Mesenchymal stem cell (in vitro differentiated cells and primary cell): ENCODE data around the gene RTP5.

Experiments
- DNase-seq: peaks from one replicate; pipeline ENCODE4 v3.0.0-alpha.2; 2013
- H2AFZ ChIP-seq: one replicate; pipeline ENCODE4 v1.6.1; 2013; ENCODE audit warnings: low read depth, mild to moderate bottlenecking, control low read depth, inconsistent platforms, low read length, moderate library complexity
- H2AK5ac ChIP-seq: 2 replicates; pipeline ENCODE4 v1.6.1; 2013; ENCODE audit warnings: low read length, moderate library complexity, mild to moderate bottlenecking, inconsistent platforms; ENCODE audit not compliant: severe bottlenecking
- H2BK120ac ChIP-seq: one replicate; pipeline ENCODE4 v1.6.1; 2013; ENCODE audit warnings: low read depth, mild to moderate bottlenecking, inconsistent platforms, low read length, moderate library complexity
- H2BK12ac ChIP-seq, 2 experiments: one replicate each; pipeline ENCODE4 v1.6.1; 2013; ENCODE audit warnings: inconsistent platforms in 2 of 2, low read length in 2 of 2, mild to moderate bottlenecking in 2 of 2, moderate library complexity in 2 of 2, control low read depth in 1 of 2
- H2BK15ac ChIP-seq: one replicate; pipeline ENCODE4 v1.6.1; 2013; ENCODE audit warnings: mild to moderate bottlenecking, low read depth, inconsistent platforms; ENCODE audit not compliant: poor library complexity, severe bottlenecking
- H2BK5ac ChIP-seq: 2 replicates; pipeline ENCODE4 v1.6.1; 2013; ENCODE audit warnings: low read depth, mild to moderate bottlenecking, low read length, control low read depth, inconsistent platforms; ENCODE audit not compliant: poor library complexity, severe bottlenecking
- H3K14ac ChIP-seq, 2 experiments: one replicate each; pipeline ENCODE4 v1.6.1; 2013; ENCODE audit warnings: inconsistent platforms in 2 of 2, low read length in 2 of 2, control low read depth in 1 of 2, mild to moderate bottlenecking in 1 of 2, moderate library complexity in 1 of 2
- H3K18ac ChIP-seq, 2 experiments: one replicate each; pipeline ENCODE4 v1.6.1; 2013; ENCODE audit warnings: inconsistent platforms in 2 of 2, low read length in 2 of 2, control low read depth in 1 of 2, low read depth in 1 of 2, mild to moderate bottlenecking in 1 of 2
- H3K23ac ChIP-seq, 2 experiments: one replicate each; pipeline ENCODE4 v1.6.1; 2013; ENCODE audit warnings: inconsistent platforms in 2 of 2, low read length in 2 of 2, mild to moderate bottlenecking in 2 of 2, moderate library complexity in 2 of 2, control low read depth in 1 of 2
- H3K27ac ChIP-seq: 2 replicates; pipeline ENCODE4 v1.5.1; 2013; ENCODE audit warnings: mild to moderate bottlenecking, moderate library complexity, low read length, control low read depth, inconsistent platforms; ENCODE audit not compliant: poor library complexity, severe bottlenecking
- H3K27me3 ChIP-seq, 2 experiments: 2 replicates each; pipeline versions ENCODE4 v1.6.1 to v1.7.0; 2013; ENCODE audit warnings: low read length in 2 of 2, mild to moderate bottlenecking in 2 of 2, moderate library complexity in 2 of 2, control low read depth in 1 of 2, inconsistent platforms in 1 of 2; ENCODE audit not compliant: control insufficient read depth in 1 of 2, insufficient read depth in 1 of 2
- H3K36me3 ChIP-seq, 2 experiments: 2 replicates each; pipeline versions ENCODE4 v1.6.1 to v1.7.0; 2013; ENCODE audit warnings: low read length in 2 of 2, control low read depth in 1 of 2, inconsistent platforms in 1 of 2, low read depth in 1 of 2, mild to moderate bottlenecking in 1 of 2; ENCODE audit not compliant: insufficient read depth in 2 of 2, control insufficient read depth in 1 of 2
- H3K4ac ChIP-seq, 2 experiments: one replicate each; pipeline ENCODE4 v1.6.1; 2013; ENCODE audit warnings: inconsistent platforms in 2 of 2, low read length in 2 of 2, mild to moderate bottlenecking in 2 of 2, moderate library complexity in 2 of 2, control low read depth in 1 of 2, low read depth in 1 of 2
- H3K4me1 ChIP-seq: 2 replicates; pipeline ENCODE4 v1.6.1; 2013; ENCODE audit warnings: low read depth, low read length, control low read depth; ENCODE audit not compliant: control insufficient read depth, insufficient read depth
- H3K4me2 ChIP-seq: 2 replicates; pipeline ENCODE4 v1.6.1; 2013; ENCODE audit warnings: low read length, mild to moderate bottlenecking, inconsistent platforms; ENCODE audit not compliant: poor library complexity, severe bottlenecking
- H3K4me3 ChIP-seq, 2 experiments: 2 replicates each; pipeline versions ENCODE4 v1.5.1 to v1.7.0; 2013; ENCODE audit warnings: low read length in 2 of 2, mild to moderate bottlenecking in 2 of 2, control low read depth in 1 of 2, low read depth in 1 of 2; ENCODE audit not compliant: insufficient read depth in 1 of 2
- H3K79me1 ChIP-seq: replicated peaks from 2 replicates; pipeline ENCODE4 v1.6.1; 2013; ENCODE audit warnings: mild to moderate bottlenecking, control low read depth, low read length, inconsistent platforms; ENCODE audit not compliant: poor library complexity, severe bottlenecking
- H3K9ac ChIP-seq: 2 replicates; pipeline ENCODE4 v1.7.0; 2013; ENCODE audit warnings: mild to moderate bottlenecking, low read length, moderate library complexity
- H3K9me3 ChIP-seq: 2 replicates; pipeline ENCODE4 v1.7.0; 2013; ENCODE audit warnings: mild to moderate bottlenecking, low read length; ENCODE audit not compliant: control insufficient read depth
- H4K8ac ChIP-seq: one replicate; pipeline ENCODE4 v1.6.1; 2013; ENCODE audit warnings: inconsistent platforms, mild to moderate bottlenecking, low read length, moderate library complexity
- H4K91ac ChIP-seq: one replicate; pipeline ENCODE4 v1.6.1; 2013; ENCODE audit warnings: mild to moderate bottlenecking, low read length, inconsistent platforms
- WGBS: methylation state at CpG from one replicate; pipeline ENCODE4 v1.1.7; 2013; ENCODE audit warnings: mixed read lengths; 5-methylcytosine and 5-hydroxymethylcytosine counted together

Gene RTP5

GRCh38 chr2:241898463-241899270, 29.1 kb downstream of the RTP5 start:
- no peaks in the 10 kb centered on the region for H3K79me1 ChIP-seq
- H2BK120ac ChIP-seq = no peak overlapping the region
- no peak overlapping the region for H2BK15ac ChIP-seq
- H2BK12ac ChIP-seq = no peak overlapping the region
- H3K14ac ChIP-seq = no peak overlapping the region
- H3K4me3 ChIP-seq = no peak overlapping the region
- WGBS = 93% methylated on average over 29 of the region's 30 CpGs
- no peak overlapping the region for H3K4ac ChIP-seq
- no peak overlapping the region for H4K91ac ChIP-seq
- no peak for DNase-seq
- peaks cover 31% of the 10 kb centered on the region in 2 experiments for H3K27me3 ChIP-seq
- no peak overlapping the region for H2BK5ac ChIP-seq
- no peak overlapping the region for H2AFZ ChIP-seq
- H3K36me3 ChIP-seq = no peaks in the 10 kb centered on the region
- no peak overlapping the region for H3K9ac ChIP-seq
- H3K23ac ChIP-seq = no peak overlapping the region
- H3K4me1 ChIP-seq = peaks cover 19% of the 10 kb centered on the region
- H2AK5ac ChIP-seq = no peak overlapping the region
- no peak overlapping the region for H3K4me2 ChIP-seq
- no peaks in the 10 kb centered on the region for H3K9me3 ChIP-seq
- H3K27ac ChIP-seq = no peak overlapping the region
- H4K8ac ChIP-seq = no peak overlapping the region
- H3K18ac ChIP-seq = no peak overlapping the region

GRCh38 chr2:241900251-241901017, 30.9 kb downstream of the RTP5 start:
- no peak overlapping the region for H3K27ac ChIP-seq
- no peak overlapping the region for H3K4me3 ChIP-seq
- no peak overlapping the region for H3K9ac ChIP-seq
- no peak overlapping the region for H2BK5ac ChIP-seq
- H3K27me3 ChIP-seq = peaks cover 31 to 34% of the 10 kb centered on the region in 2 experiments
- no peak overlapping the region for H2BK12ac ChIP-seq
- H3K9me3 ChIP-seq = no peaks in the 10 kb centered on the region
- H2AFZ ChIP-seq = no peak overlapping the region
- no peaks in the 10 kb centered on the region for H3K79me1 ChIP-seq
- H3K23ac ChIP-seq = no peak overlapping the region
- H4K91ac ChIP-seq = peak overlapping the region; percentile 6
- H2AK5ac ChIP-seq = no peak overlapping the region
- DNase-seq = no peak
- H3K18ac ChIP-seq = no peak overlapping the region
- no peak overlapping the region for H2BK15ac ChIP-seq
- no peak overlapping the region for H3K4me2 ChIP-seq
- no peak overlapping the region for H3K4ac ChIP-seq
- no peak overlapping the region for H4K8ac ChIP-seq
- no peak overlapping the region for H3K14ac ChIP-seq
- no peak overlapping the region for H2BK120ac ChIP-seq
- H3K36me3 ChIP-seq = no peaks in the 10 kb centered on the region
- peaks cover 19% of the 10 kb centered on the region for H3K4me1 ChIP-seq
- WGBS = 92% methylated on average over 32 of the region's 32 CpGs

GRCh38 chr2:241901018-241901380, 31.5 kb downstream of the RTP5 start:
- no peak for DNase-seq
- Histone ChIP-seq H2BK15ac (no peak overlapping the region), H2AFZ (no peak overlapping the region), H3K23ac (no peak overlapping the region), H4K8ac (no peak overlapping the region), H3K79me1 (no peaks in the 10 kb centered on the region), H3K4ac (no peak overlapping the region), H4K91ac (peak overlapping the region; percentile 6), H3K9me3 (no peaks in the 10 kb centered on the region), H3K27ac (no peak overlapping the region), H3K4me3 (no peak overlapping the region), H3K36me3 (no peaks in the 10 kb centered on the region), H2AK5ac (no peak overlapping the region), H2BK120ac (no peak overlapping the region), H3K18ac (no peak overlapping the region), H3K4me2 (no peak overlapping the region), H3K14ac (no peak overlapping the region), H3K4me1 (peaks cover 19% of the 10 kb centered on the region), H2BK5ac (no peak overlapping the region), H2BK12ac (no peak overlapping the region), H3K27me3 (peaks cover 31 to 34% of the 10 kb centered on the region in 2 experiments), H3K9ac (no peak overlapping the region)
- WGBS = 92% methylated on average over 20 of the region's 21 CpGs
